Activated B cell treated with CpG ODN at 0.5 μM for 24 hours (primary cell): ENCODE measurements around the gene RECQL5. TPM values are rescaled to one million over a fixed set of nuclear protein-coding genes. Genes with fewer than 3 reads are reported as not detected.
A peak's percentile ranks its signal among the peaks of the same experiment; 100 is the strongest.

Source experiments
- ATAC-seq: fragments of 200-7000 bp; cut with Tn5 transposase; one replicate; pipeline ENCODE4 v1.10.0; 2021; ENCODE audit warnings: low read depth, mild to moderate bottlenecking, moderate library complexity
- CTCF ChIA-PET: fragments of 350-600 bp; sonication (Branson Sonifier 250); formaldehyde crosslinking; loops from one replicate; lab custom pipeline; 2021; ENCODE audit warnings: antibody characterized with exemption; lab: Charles Lee
- POLR2A ChIA-PET: fragments of 350-600 bp; sonication (Branson Sonifier 250); formaldehyde crosslinking; loops from one replicate; lab custom pipeline; 2021; ENCODE audit warnings: antibody characterized with exemption; lab: Charles Lee
- DNase-seq: peaks from one replicate; pipeline ENCODE4 v3.0.0; 2022
- H3K27ac Mint-ChIP-seq: one replicate; pipeline ENCODE4 v1.8.0; 2020; ENCODE audit warnings: mixed read lengths
- H3K27me3 Mint-ChIP-seq: one replicate; pipeline ENCODE4 v1.8.0; 2021; ENCODE audit warnings: mixed read lengths
- H3K36me3 Mint-ChIP-seq: one replicate; pipeline ENCODE4 v1.8.0; 2021; ENCODE audit warnings: low read depth, mixed read lengths
- H3K4me1 Mint-ChIP-seq: one replicate; pipeline ENCODE4 v1.8.0; 2021; ENCODE audit warnings: mixed read lengths
- H3K4me3 Mint-ChIP-seq: one replicate; pipeline ENCODE4 v1.8.0; 2020; ENCODE audit warnings: mild to moderate bottlenecking, mixed read lengths
- H3K9me3 Mint-ChIP-seq: one replicate; pipeline ENCODE4 v1.8.0; 2020; ENCODE audit warnings: mixed read lengths
- intact Hi-C: fragments of 100-400 bp; cut with micrococcal nuclease; formaldehyde crosslinking; loops from one replicate; pipeline ENCODE4 v1.15.1; 2024
- total RNA-seq: library from RNA; stranded (reverse); gene quantifications from 2 replicates; pipeline ENCODE4 v1.2.3, GENCODE V29; 2022
- TF ChIP-seq, protein P1 (sequence below): fragments of 200-600 bp; IDR thresholded peaks from one replicate; pipeline ENCODE4 v1.8.0; 2022; ENCODE audit warnings: antibody characterized with exemption, mild to moderate bottlenecking

The RECQL5 gene
- total RNA-seq, 1 donor from 2014 or later, result 65.4 TPM

- H3K27ac Mint-ChIP-seq, result no peak overlapping the region
- TF ChIP-seq, protein P1, sequence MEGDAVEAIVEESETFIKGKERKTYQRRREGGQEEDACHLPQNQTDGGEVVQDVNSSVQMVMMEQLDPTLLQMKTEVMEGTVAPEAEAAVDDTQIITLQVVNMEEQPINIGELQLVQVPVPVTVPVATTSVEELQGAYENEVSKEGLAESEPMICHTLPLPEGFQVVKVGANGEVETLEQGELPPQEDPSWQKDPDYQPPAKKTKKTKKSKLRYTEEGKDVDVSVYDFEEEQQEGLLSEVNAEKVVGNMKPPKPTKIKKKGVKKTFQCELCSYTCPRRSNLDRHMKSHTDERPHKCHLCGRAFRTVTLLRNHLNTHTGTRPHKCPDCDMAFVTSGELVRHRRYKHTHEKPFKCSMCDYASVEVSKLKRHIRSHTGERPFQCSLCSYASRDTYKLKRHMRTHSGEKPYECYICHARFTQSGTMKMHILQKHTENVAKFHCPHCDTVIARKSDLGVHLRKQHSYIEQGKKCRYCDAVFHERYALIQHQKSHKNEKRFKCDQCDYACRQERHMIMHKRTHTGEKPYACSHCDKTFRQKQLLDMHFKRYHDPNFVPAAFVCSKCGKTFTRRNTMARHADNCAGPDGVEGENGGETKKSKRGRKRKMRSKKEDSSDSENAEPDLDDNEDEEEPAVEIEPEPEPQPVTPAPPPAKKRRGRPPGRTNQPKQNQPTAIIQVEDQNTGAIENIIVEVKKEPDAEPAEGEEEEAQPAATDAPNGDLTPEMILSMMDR, result no peak
- peaks cover 48% of the 10 kb centered on the region for H3K36me3 Mint-ChIP-seq
- no peaks in the 10 kb centered on the region for H3K9me3 Mint-ChIP-seq
- ATAC-seq (no peak), DNase-seq (no peak)
- ChIA-PET CTCF (interaction anchor here (0.9 to 2.2 kb wide), 3 partner anchors 8 to 16 kb away, joined by 3 to 8 read pairs (median 3); no protein-coding TSS in a partner anchor), POLR2A (interaction anchor here (0.5 to 2.1 kb wide), 6 partner anchors 10 to 370 kb away, joined by 3 to 16 read pairs (median 7); partner anchors contain the start of gene SMIM5)
- peaks cover 44% of the 10 kb centered on the region for H3K4me1 Mint-ChIP-seq
- H3K4me3 Mint-ChIP-seq, result no peak overlapping the region
- no peaks in the 10 kb centered on the region for H3K27me3 Mint-ChIP-seq
- intact Hi-C loops, result loop anchor here (1.0 to 5.0 kb wide), 5 partner anchors 21 to 839 kb away; partner anchors contain the start of genes SLC25A19 and UNK
Measured at GRCh38 chr17:75667825-75668224, 871 bp upstream of the RECQL5 start.

GRCh38 chr17:75665981-75666380 is 973 bp downstream of the RECQL5 start:
- Mint-ChIP-seq H3K4me1 (peaks cover 45% of the 10 kb centered on the region), H3K4me3 (peak overlapping the region; percentile 55), H3K27ac (peak overlapping the region; percentile 27), H3K36me3 (peaks cover 44% of the 10 kb centered on the region), H3K27me3 (no peaks in the 10 kb centered on the region), H3K9me3 (no peaks in the 10 kb centered on the region)
- intact Hi-C loops, result loop anchor here (2.0 to 5.0 kb wide), 3 partner anchors 23 to 841 kb away; no protein-coding TSS in a partner anchor
- ChIA-PET POLR2A (interaction anchor here (0.8 to 2.1 kb wide), 10 partner anchors 11 to 370 kb away, joined by 3 to 16 read pairs (median 4); partner anchors contain the start of gene SMIM5), CTCF (interaction anchor here (0.9 to 2.2 kb wide), 8 partner anchors 8 to 96 kb away, joined by 3 to 9 read pairs (median 4); no protein-coding TSS in a partner anchor)
- TF ChIP-seq, protein P1, result no peak
- ATAC-seq, result no peak
- DNase-seq, result no peak

DNA sequence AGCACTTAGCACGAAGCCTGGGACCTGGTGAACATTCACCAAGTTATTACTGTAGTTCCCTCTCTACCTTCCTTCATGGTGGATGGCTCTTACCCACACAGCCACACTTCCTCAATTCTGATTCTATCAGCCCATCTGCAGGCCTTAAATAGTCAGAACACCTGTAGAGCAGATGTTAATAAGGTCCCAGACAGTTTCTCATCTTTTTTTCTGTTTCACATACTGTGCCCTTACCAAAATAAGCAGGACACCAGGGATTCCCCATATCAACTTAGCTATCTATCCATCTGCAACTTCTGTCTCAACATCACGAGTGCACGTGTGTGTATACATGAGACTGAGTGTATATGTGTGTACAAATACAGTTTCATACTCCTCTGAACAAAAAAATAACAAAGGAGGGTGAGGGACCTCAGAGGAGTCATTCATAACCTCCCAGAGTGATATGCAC is 2.8 kb downstream of the RECQL5 start:
- intact Hi-C loops, result no loop called here
- no peaks in the 10 kb centered on the region for H3K27me3 Mint-ChIP-seq
- CTCF ChIA-PET, result interaction anchor here (1.0 to 1.4 kb wide), 3 partner anchors 11 to 84 kb away, joined by 3 to 5 read pairs (median 4); a partner anchor contains a TSS
- peak overlapping the region; percentile 63 for H3K4me3 Mint-ChIP-seq
- DNase-seq, result no peak
- ATAC-seq, result peak; percentile 78
- H3K9me3 Mint-ChIP-seq, result no peaks in the 10 kb centered on the region
- peaks cover 42% of the 10 kb centered on the region for H3K36me3 Mint-ChIP-seq
- peak overlapping the region; percentile 96 for H3K27ac Mint-ChIP-seq
- TF ChIP-seq, protein P1, result no peak
- H3K4me1 Mint-ChIP-seq, result peaks cover 40% of the 10 kb centered on the region
- POLR2A ChIA-PET, result interaction anchor here (0.6 to 2.2 kb wide), 16 partner anchors 12 to 681 kb away, joined by 3 to 12 read pairs (median 4); partner anchors contain the start of genes GRB2, SMIM5 and WBP2

- Mint-ChIP-seq H3K9me3 (no peaks in the 10 kb centered on the region), H3K4me1 (peaks cover 40% of the 10 kb centered on the region), H3K27ac (no peak overlapping the region), H3K27me3 (no peaks in the 10 kb centered on the region), H3K4me3 (no peak overlapping the region), H3K36me3 (peaks cover 35% of the 10 kb centered on the region)
- DNase-seq (no peak), ATAC-seq (no peak)
- TF ChIP-seq, protein P1, result no peak
- CTCF ChIA-PET, result interaction anchor here (2.5 kb wide), 1 partner anchor 29 kb away, joined by 15 read pairs; the partner anchor contains the start of gene SMIM5
- intact Hi-C loops, result no loop called here
- POLR2A ChIA-PET, result interaction anchor here (0.5 to 0.8 kb wide), 2 partner anchors 20 to 635 kb away, joined by 4 to 7 read pairs; no protein-coding TSS in a partner anchor
Measured at GRCh38 chr17:75662511-75662910, 4.4 kb downstream of the RECQL5 start.

DNA sequence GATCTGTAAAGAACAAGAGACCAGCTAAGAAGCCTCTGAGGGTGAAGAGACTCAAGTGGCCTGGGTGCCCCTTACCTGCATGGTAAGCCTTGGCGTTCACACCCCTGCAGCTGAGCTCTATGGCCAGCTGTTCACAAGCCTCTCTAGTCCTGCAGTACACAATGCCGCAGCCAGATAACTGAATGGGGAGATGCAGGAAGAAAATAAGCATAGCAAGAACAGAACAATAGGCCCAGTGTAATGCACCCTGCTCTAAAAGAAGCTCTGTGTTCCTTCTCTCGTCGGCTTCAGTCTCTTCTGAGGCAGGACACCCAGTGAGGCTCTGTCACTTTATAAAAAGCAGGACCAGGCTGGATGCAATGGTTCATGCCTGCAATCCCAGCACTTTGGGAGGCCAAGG is 5.4 kb downstream of the RECQL5 start:
- H3K9me3 Mint-ChIP-seq, result no peaks in the 10 kb centered on the region
- TF ChIP-seq, protein P1, result no peak
- peak overlapping the region; percentile 63 for H3K27ac Mint-ChIP-seq
- ChIA-PET CTCF (interaction anchor here (1.5 to 2.5 kb wide), 2 partner anchors 28 to 86 kb away, joined by 4 to 15 read pairs; partner anchors contain the start of gene SMIM5), POLR2A (interaction anchor here (1.0 kb wide), 1 partner anchor 118 kb away, joined by 3 read pairs; no protein-coding TSS in a partner anchor)
- H3K4me1 Mint-ChIP-seq, result peaks cover 40% of the 10 kb centered on the region
- ATAC-seq (no peak), DNase-seq (no peak)
- intact Hi-C loops, result no loop called here
- H3K36me3 Mint-ChIP-seq, result peaks cover 42% of the 10 kb centered on the region
- H3K27me3 Mint-ChIP-seq, result no peaks in the 10 kb centered on the region
- no peak overlapping the region for H3K4me3 Mint-ChIP-seq
